B cell (primary cell): ENCODE measurements around the gene TAS2R19. TPM values are rescaled to one million over a fixed set of nuclear protein-coding genes. Genes with fewer than 3 reads are reported as not detected.

Experiments used
- ATAC-seq: fragments of 200-7000 bp; cut with Tn5 transposase; one replicate; pipeline ENCODE4 v1.10.0; 2021; ENCODE audit warnings: low read depth, mild to moderate bottlenecking, moderate number of reproducible peaks, moderate library complexity
- CTCF ChIA-PET: fragments of 350-600 bp; sonication (Branson Sonifier 250); formaldehyde crosslinking; loops from one replicate; lab custom pipeline; 2021; ENCODE audit warnings: antibody characterized with exemption, inconsistent platforms; lab: Charles Lee
- POLR2A ChIA-PET: fragments of 350-600 bp; sonication (Branson Sonifier 250); formaldehyde crosslinking; loops from one replicate; lab custom pipeline; 2021; ENCODE audit warnings: antibody characterized with exemption; lab: Charles Lee
- DNase-seq: peaks from one replicate; pipeline ENCODE4 v3.0.0; 2013
- H2AFZ ChIP-seq: 2 replicates; pipeline ENCODE4 v1.6.1; 2012; ENCODE audit warnings: mild to moderate bottlenecking, low read depth, low read length; ENCODE audit not compliant: insufficient read depth, poor library complexity, severe bottlenecking
- H3K27ac ChIP-seq, 2 donors: 1 replicate in 1 of 2; 2 replicates in 1 of 2; pipeline ENCODE4 v1.5.1; 2012 to 2013; ENCODE audit warnings: low read length in 2 of 2, mild to moderate bottlenecking in 2 of 2, moderate library complexity in 1 of 2
- H3K27me3 ChIP-seq, 4 experiments: fragments of 200-600 bp in 1 of 4; sonication (generic) in 1 of 4; replicated peaks in 1 of 4; 1 replicate in 2 of 4; 2 replicates in 2 of 4; pipeline versions ENCODE4 v1.6.1 to v1.7.0; 2013 to 2016; ENCODE audit warnings: low read length in 3 of 4, mild to moderate bottlenecking in 2 of 4, mixed read lengths in 1 of 4, moderate library complexity in 1 of 4; ENCODE audit not compliant: insufficient read depth in 4 of 4, control insufficient read depth in 3 of 4; ENCODE audit errors: control extremely low read depth in 1 of 4
- H3K36me3 ChIP-seq, 2 experiments: replicated peaks in 1 of 2; 1 replicate in 1 of 2; 2 replicates in 1 of 2; pipeline versions ENCODE4 v1.6.1 to v1.7.1; 2013; ENCODE audit warnings: low read length in 1 of 2; ENCODE audit not compliant: insufficient read depth in 2 of 2, control insufficient read depth in 1 of 2; ENCODE audit errors: control extremely low read depth in 1 of 2, extremely low read depth in 1 of 2
- H3K4me1 ChIP-seq, 2 donors: fragments of 200-600 bp in 1 of 2; sonication (generic) in 1 of 2; 1 replicate in 1 of 2; 2 replicates in 1 of 2; pipeline versions ENCODE4 v1.5.1 to v1.6.1; 2013 to 2017; ENCODE audit warnings: low read length in 2 of 2; ENCODE audit not compliant: control insufficient read depth in 2 of 2, insufficient read depth in 2 of 2
- H3K4me2 ChIP-seq: replicated peaks from 2 replicates; pipeline ENCODE3; 2012; ENCODE audit warnings: mild to moderate bottlenecking, low read depth, low read length; ENCODE audit not compliant: poor library complexity, severe bottlenecking
- H3K4me3 ChIP-seq, 5 experiments: fragments of 200-600 bp in 1 of 5; sonication (generic) in 1 of 5; 1 replicate in 3 of 5; 2 replicates in 2 of 5; pipeline versions ENCODE4 v1.5.1 to v1.7.0; 2011 to 2016; ENCODE audit warnings: low read length in 4 of 5, mild to moderate bottlenecking in 4 of 5, low read depth in 2 of 5, control low read depth in 1 of 5, moderate library complexity in 1 of 5; ENCODE audit not compliant: insufficient read depth in 1 of 5; ENCODE audit errors: control extremely low read depth in 1 of 5, extremely low read depth in 1 of 5
- H3K79me2 ChIP-seq: fragments of 200-600 bp; sonication (generic); one replicate; pipeline ENCODE4 v1.6.0; 2016; ENCODE audit warnings: low read length; ENCODE audit not compliant: control insufficient read depth, insufficient read depth
- H3K9ac ChIP-seq: fragments of 200-600 bp; sonication (generic); 2 replicates; pipeline ENCODE4 v1.6.1; 2017; ENCODE audit warnings: mild to moderate bottlenecking, low read length, moderate library complexity
- H3K9me3 ChIP-seq, 3 donors: one replicate each; pipeline versions ENCODE4 v1.6.1 to v1.7.1; 2013; ENCODE audit warnings: low read length in 2 of 3; ENCODE audit not compliant: control insufficient read depth in 2 of 3, insufficient read depth in 1 of 3; ENCODE audit errors: control extremely low read depth in 1 of 3
- H4K20me1 ChIP-seq: 2 replicates; pipeline ENCODE4 v1.6.0; 2012; ENCODE audit warnings: mild to moderate bottlenecking, low read length; ENCODE audit not compliant: insufficient read depth, control insufficient read depth, poor library complexity, severe bottlenecking
- H3K27ac Mint-ChIP-seq: one replicate; pipeline ENCODE4 v1.8.0; 2021; ENCODE audit warnings: mixed read lengths
- H3K27me3 Mint-ChIP-seq: one replicate; pipeline ENCODE4 v1.8.0; 2021; ENCODE audit warnings: mixed read lengths
- H3K4me1 Mint-ChIP-seq: one replicate; pipeline ENCODE4 v1.8.0; 2021; ENCODE audit warnings: mixed read lengths
- H3K4me3 Mint-ChIP-seq: one replicate; pipeline ENCODE4 v1.8.0; 2021; ENCODE audit warnings: mixed read lengths
- H3K9me3 Mint-ChIP-seq: one replicate; pipeline ENCODE4 v1.8.0; 2022; ENCODE audit warnings: mixed read lengths; ENCODE audit not compliant: insufficient read depth
- EZH2 ChIP-seq: IDR thresholded peaks from 2 replicates; pipeline ENCODE4 v1.6.1; 2012; ENCODE audit warnings: borderline replicate concordance, low read depth, mild to moderate bottlenecking, moderate library complexity, low read length; ENCODE audit not compliant: insufficient read depth, poor library complexity, severe bottlenecking
- WGBS: methylation state at CpG from one replicate; pipeline ENCODE4 v1.1.5; 2013; ENCODE audit warnings: missing lambda C conversion rate; ENCODE audit not compliant: insufficient coverage; 5-methylcytosine and 5-hydroxymethylcytosine counted together
- intact Hi-C: fragments of 100-400 bp; cut with micrococcal nuclease; formaldehyde crosslinking; loops from one replicate; pipeline ENCODE4 v1.10.0; 2022
- polyA plus RNA-seq: library from polyadenylated mRNA; depleted of rRNA; stranded (reverse); fragments of >200 nt; gene quantifications from 2 replicates; pipeline ENCODE4 v1.2.3, GENCODE V29; 2012
- total RNA-seq, 2 donors: library from RNA; stranded (reverse); fragments of 120-200 nt in 1 of 2; gene quantifications; 1 replicate in 1 of 2; 2 replicates in 1 of 2; pipeline versions ENCODE4 v1.2.3 to v1.2.4, GENCODE V29; 2013 to 2022
- TF ChIP-seq, protein P1 (sequence below): fragments of 200-600 bp; IDR thresholded peaks from one replicate; pipeline ENCODE4 v1.8.0; 2022; ENCODE audit warnings: antibody characterized with exemption, mild to moderate bottlenecking

The TAS2R19 gene
- total and polyA plus RNA-seq, 2 donors (not counting 1 experiment from before 2014, with no cell fraction given): 0.34 to 5.7 TPM

DNA sequence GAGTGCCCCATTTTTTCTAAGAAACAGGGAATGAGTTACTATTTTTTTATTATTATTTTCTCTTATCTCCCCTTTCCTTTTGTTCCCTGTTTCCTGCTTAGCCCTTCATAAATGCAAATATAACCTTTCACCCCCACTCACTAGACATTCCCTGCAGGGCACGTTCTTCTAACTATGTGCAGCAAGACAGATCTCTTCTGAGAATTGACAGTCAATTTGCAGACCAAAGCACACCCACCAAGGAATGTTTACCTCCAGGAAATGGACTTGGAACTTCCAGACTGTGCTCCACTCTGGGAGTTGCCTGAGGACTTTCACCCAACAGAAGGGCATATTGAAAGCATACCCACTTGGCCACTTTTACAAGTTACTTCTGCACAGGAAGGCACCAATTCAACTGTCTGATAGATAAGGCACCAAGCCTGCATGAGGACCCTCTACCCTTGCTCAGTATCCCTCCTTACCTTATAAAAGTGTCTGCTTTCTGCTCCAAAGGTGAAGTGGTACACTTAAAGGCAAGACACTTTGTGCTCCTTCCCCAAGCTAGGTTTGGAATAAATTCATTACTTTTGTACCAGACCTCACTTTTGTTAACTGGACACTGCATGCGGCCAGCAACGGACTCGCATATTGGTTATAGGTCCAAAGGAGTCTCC lies 6.5 kb downstream of the TAS2R19 start:
- POLR2A ChIA-PET: no interaction called here
- Mint-ChIP-seq H3K4me1 (peaks cover 2% of the 10 kb centered on the region), H3K4me3 (no peak overlapping the region), H3K27ac (no peak overlapping the region), H3K27me3 (no peaks in the 10 kb centered on the region), H3K9me3 (no peaks in the 10 kb centered on the region)
- Histone ChIP-seq H4K20me1 (no peaks in the 10 kb centered on the region), H3K9ac (no peak overlapping the region), H3K79me2 (peaks cover 4% of the 10 kb centered on the region), H3K36me3 (peaks cover 0 to 2% of the 10 kb centered on the region in 2 experiments), H2AFZ (no peak overlapping the region), H3K27ac (no peak overlapping the region), H3K4me1 (no peaks in the 10 kb centered on the region), H3K4me3 (no peak overlapping the region), H3K9me3 (no peaks in the 10 kb centered on the region), H3K27me3 (no peaks in the 10 kb centered on the region), H3K4me2 (no peak overlapping the region)
- intact Hi-C loops: no loop called here
- TF ChIP-seq, protein P1, sequence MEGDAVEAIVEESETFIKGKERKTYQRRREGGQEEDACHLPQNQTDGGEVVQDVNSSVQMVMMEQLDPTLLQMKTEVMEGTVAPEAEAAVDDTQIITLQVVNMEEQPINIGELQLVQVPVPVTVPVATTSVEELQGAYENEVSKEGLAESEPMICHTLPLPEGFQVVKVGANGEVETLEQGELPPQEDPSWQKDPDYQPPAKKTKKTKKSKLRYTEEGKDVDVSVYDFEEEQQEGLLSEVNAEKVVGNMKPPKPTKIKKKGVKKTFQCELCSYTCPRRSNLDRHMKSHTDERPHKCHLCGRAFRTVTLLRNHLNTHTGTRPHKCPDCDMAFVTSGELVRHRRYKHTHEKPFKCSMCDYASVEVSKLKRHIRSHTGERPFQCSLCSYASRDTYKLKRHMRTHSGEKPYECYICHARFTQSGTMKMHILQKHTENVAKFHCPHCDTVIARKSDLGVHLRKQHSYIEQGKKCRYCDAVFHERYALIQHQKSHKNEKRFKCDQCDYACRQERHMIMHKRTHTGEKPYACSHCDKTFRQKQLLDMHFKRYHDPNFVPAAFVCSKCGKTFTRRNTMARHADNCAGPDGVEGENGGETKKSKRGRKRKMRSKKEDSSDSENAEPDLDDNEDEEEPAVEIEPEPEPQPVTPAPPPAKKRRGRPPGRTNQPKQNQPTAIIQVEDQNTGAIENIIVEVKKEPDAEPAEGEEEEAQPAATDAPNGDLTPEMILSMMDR: no peak
- TF ChIP-seq EZH2: no peak
- no peak for ATAC-seq
- no peak for DNase-seq
- CTCF ChIA-PET: no interaction called here
- 80% methylated on average over 1 of the region's 4 CpGs for WGBS

DNA sequence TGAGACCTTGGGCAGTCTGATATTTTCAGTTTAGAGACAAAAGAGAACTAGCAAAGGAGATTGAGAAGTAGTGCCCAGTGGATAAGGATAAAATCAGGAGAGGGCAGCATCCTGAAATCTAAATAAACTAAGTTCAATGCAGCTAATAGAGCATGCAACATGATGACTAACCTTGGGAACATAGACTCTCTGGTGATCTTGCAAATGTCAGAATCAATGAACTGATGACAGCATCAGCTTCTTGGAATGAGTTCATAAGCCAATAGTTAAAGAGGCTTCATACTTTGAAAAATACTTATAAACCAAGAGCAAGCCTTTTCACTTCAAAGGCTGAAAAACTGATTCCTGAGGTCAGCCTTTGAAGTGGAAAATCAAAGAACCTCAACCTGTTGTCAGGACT lies 8.2 kb downstream of the TAS2R19 start:
- no peak overlapping the region for H3K4me3 ChIP-seq
- no peak overlapping the region for H3K27ac ChIP-seq
- ChIA-PET CTCF (no interaction called here), POLR2A (no interaction called here)
- H3K9me3 ChIP-seq: no peaks in the 10 kb centered on the region
- intact Hi-C loops: loop anchor here (1.0 kb wide), 1 partner anchor 55 kb away; no protein-coding TSS in a partner anchor
- no peaks in the 10 kb centered on the region for H3K9me3 Mint-ChIP-seq
- peaks cover 2% of the 10 kb centered on the region for H3K4me1 Mint-ChIP-seq
- no peak for DNase-seq
- no peak for ATAC-seq
- H3K27ac Mint-ChIP-seq: no peak overlapping the region
- H3K79me2 ChIP-seq: peaks cover 4% of the 10 kb centered on the region
- TF ChIP-seq EZH2: no peak
- TF ChIP-seq, protein P1: no peak
- H2AFZ ChIP-seq: no peak overlapping the region
- no peaks in the 10 kb centered on the region for H3K4me1 ChIP-seq
- H3K27me3 Mint-ChIP-seq: no peaks in the 10 kb centered on the region
- H3K9ac ChIP-seq: no peak overlapping the region
- H3K4me3 Mint-ChIP-seq: no peak overlapping the region
- H3K27me3 ChIP-seq: no peaks in the 10 kb centered on the region
- H3K4me2 ChIP-seq: no peak overlapping the region
- peaks cover 0 to 2% of the 10 kb centered on the region in 2 experiments for H3K36me3 ChIP-seq
- H4K20me1 ChIP-seq: no peaks in the 10 kb centered on the region
